Measurements from ENCODE around the gene TNRC6C. TPM values are rescaled to one million over a fixed set of nuclear protein-coding genes. Genes with fewer than 3 reads are reported as not detected.
A peak's percentile ranks its signal among the peaks of the same experiment; 100 is the strongest.

TNRC6C gene
- polyA plus RNA-seq, 3 donors, result 0.38 to 0.80 (median 0.46) TPM

DNA sequence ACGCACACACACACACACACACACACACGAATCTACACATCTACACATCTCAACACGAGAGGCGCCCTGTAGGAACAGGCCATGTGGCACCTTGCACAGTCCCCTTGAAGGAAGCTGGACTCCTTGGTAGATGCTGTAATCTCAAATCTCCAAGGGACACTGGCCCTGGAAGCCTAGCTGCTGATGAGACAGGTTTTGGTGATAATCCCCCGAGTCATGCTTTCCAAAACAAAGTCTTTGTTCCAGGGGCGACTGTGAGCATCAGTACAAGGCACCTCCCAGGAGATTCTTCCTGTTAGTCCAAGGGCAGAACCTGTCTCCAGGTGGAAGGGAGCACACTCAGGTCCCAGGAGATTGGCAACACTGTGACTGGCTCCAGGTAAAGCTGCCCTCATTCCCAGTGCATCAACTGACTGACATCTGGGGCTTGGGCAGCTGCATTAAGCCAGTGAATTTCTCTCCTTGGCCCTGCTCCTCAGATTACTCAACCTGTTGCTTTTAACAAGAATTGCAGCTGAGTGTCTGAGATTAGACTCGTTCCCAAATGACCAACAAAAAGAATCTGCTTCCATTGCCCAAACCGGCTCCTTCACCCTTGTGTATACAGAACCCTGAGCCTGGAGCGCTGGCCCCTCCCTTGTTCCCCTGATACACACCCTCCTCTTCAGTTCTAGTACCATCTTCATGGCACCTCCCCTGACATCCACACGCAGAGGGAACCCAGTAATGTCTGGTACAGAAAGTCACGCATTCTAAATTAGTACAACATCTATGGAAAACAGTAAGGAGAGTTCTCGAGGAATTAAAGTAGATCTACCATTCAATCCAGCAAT lies 13.9 kb upstream of the TNRC6C start:
- peak overlapping the region in 1 of 2 donors; percentile 35 for H3K4me3 Mint-ChIP-seq
- peaks cover 4 to 7% of the 10 kb centered on the region in 2 donors for H3K9me3 ChIP-seq (replicated peaks in 1 of 2; ENCODE audit: control insufficient read depth in 1 of 2, insufficient read depth in 1 of 2, low read length in 2 of 2)
- TF ChIP-seq, protein P1, sequence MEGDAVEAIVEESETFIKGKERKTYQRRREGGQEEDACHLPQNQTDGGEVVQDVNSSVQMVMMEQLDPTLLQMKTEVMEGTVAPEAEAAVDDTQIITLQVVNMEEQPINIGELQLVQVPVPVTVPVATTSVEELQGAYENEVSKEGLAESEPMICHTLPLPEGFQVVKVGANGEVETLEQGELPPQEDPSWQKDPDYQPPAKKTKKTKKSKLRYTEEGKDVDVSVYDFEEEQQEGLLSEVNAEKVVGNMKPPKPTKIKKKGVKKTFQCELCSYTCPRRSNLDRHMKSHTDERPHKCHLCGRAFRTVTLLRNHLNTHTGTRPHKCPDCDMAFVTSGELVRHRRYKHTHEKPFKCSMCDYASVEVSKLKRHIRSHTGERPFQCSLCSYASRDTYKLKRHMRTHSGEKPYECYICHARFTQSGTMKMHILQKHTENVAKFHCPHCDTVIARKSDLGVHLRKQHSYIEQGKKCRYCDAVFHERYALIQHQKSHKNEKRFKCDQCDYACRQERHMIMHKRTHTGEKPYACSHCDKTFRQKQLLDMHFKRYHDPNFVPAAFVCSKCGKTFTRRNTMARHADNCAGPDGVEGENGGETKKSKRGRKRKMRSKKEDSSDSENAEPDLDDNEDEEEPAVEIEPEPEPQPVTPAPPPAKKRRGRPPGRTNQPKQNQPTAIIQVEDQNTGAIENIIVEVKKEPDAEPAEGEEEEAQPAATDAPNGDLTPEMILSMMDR (IDR thresholded peaks at IDR 0.05), result no peak
- H3K27ac Mint-ChIP-seq, result peak overlapping the region in 1 of 7 donors; percentile 53
- WGBS (ENCODE audit: insufficient coverage), result 96% methylated on average over 8 of the region's 12 CpGs
- peaks cover 0 to 3% of the 10 kb centered on the region in 2 donors for H3K36me3 Mint-ChIP-seq
- no peaks in the 10 kb centered on the region for H3K36me3 ChIP-seq (replicated peaks in 1 of 2; ENCODE audit: control insufficient read depth in 1 of 2, insufficient read depth in 2 of 2, low read length in 2 of 2)
- no peak for DNase-seq
- H2AFZ ChIP-seq (ENCODE audit: insufficient read depth, low read depth, low read length, poor library complexity, severe bottlenecking), result no peak overlapping the region
- no peak overlapping the region for H3K27ac ChIP-seq (ENCODE audit: low read depth in 1 of 2, low read length in 2 of 2)
- H3K79me2 ChIP-seq (ENCODE audit: insufficient read depth, low read length), result no peaks in the 10 kb centered on the region
- H3K27me3 Mint-ChIP-seq (ENCODE audit: low read depth in 3 of 3), result peaks cover 40 to 52% (median 49%) of the 10 kb centered on the region in 3 donors
- H3K9ac ChIP-seq (ENCODE audit: insufficient read depth, low read length, poor library complexity, severe bottlenecking), result no peak overlapping the region
- H3K27me3 ChIP-seq (ENCODE audit: control insufficient read depth in 2 of 2, insufficient read depth in 2 of 2, low read length in 2 of 2), result peaks cover 17 to 32% of the 10 kb centered on the region in 2 donors
- H4K20me1 ChIP-seq (ENCODE audit: insufficient read depth, low read length), result no peaks in the 10 kb centered on the region
- H3K9me3 Mint-ChIP-seq, result peaks cover 5 to 13% (median 8%) of the 10 kb centered on the region in 7 donors
- no peak overlapping the region for H3K4me2 ChIP-seq (replicated peaks; ENCODE audit: extremely low read depth, low read length, poor library complexity, severe bottlenecking)
- intact Hi-C loops (cut with micrococcal nuclease), result no loop called here
- peaks cover 13% of the 10 kb centered on the region in 2 donors for H3K4me1 ChIP-seq (ENCODE audit: control insufficient read depth in 1 of 2, insufficient read depth in 2 of 2, low read length in 2 of 2)
- H3K4me1 Mint-ChIP-seq, result peaks cover 10% of the 10 kb centered on the region
- H3K4me3 ChIP-seq (replicated peaks in 1 of 3; ENCODE audit: low read depth in 2 of 3, low read length in 3 of 3), result no peak overlapping the region

DNA sequence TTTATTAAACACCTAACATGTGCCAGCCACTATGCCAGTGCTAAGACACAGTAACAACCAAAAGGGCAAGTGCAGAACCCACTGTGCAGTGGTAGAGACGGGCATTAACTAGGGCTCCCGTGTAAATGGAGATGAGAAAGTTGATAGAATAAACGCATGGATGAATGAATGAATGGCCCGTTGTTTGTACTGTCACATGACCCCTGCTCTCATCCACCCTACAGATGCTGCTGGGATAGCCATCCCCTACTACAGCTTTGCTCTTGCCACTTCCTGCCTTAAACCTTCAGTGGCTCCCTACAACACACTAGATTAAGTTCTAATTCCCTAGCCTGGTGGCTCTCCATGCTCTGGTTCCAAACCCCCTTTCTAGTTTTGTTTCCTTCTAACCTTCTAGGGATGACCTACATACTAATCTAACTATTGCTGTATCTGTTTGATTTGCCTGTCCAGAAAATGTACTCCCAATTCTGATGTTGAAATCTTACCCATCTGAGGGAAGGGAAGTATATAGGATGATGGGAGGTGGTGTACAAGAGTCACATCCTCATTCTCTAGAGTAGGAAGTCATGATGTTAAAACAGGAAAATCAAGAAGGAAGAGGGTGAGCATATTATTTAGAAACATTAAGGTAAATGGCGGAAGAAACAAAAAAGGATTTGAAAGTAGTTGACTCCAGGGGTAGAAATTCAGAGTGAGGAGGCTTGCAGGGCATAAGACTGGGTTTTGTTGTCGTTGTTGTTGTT lies 11.4 kb upstream of the TNRC6C start:
- no peak overlapping the region for H3K27ac ChIP-seq (ENCODE audit: low read depth in 1 of 2, low read length in 2 of 2)
- TF ChIP-seq, protein P1 (IDR thresholded peaks at IDR 0.05), result no peak
- H3K9me3 Mint-ChIP-seq, result peaks cover 5 to 13% (median 8%) of the 10 kb centered on the region in 7 donors
- intact Hi-C loops (cut with micrococcal nuclease), result no loop called here
- no peaks in the 10 kb centered on the region for H3K79me2 ChIP-seq (ENCODE audit: insufficient read depth, low read length)
- H3K4me3 Mint-ChIP-seq, result peak overlapping the region in 1 of 2 donors; percentile 1
- no peak overlapping the region for H3K9ac ChIP-seq (ENCODE audit: insufficient read depth, low read length, poor library complexity, severe bottlenecking)
- H3K27me3 ChIP-seq (ENCODE audit: control insufficient read depth in 2 of 2, insufficient read depth in 2 of 2, low read length in 2 of 2), result peaks cover 37 to 45% of the 10 kb centered on the region in 2 donors
- H4K20me1 ChIP-seq (ENCODE audit: insufficient read depth, low read length), result no peaks in the 10 kb centered on the region
- WGBS (ENCODE audit: insufficient coverage), result 0% methylated on average over 1 of the region's 6 CpGs
- H3K36me3 Mint-ChIP-seq, result peaks cover 0 to 3% of the 10 kb centered on the region in 2 donors
- H3K27ac Mint-ChIP-seq, result peak overlapping the region in 5 of 7 donors; percentile 3 to 72 (median 46)
- peak; percentile 37 to 73 (median 63) for DNase-seq
- H3K4me1 Mint-ChIP-seq, result peaks cover 10% of the 10 kb centered on the region
- peaks cover 13% of the 10 kb centered on the region in 2 donors for H3K4me1 ChIP-seq (ENCODE audit: control insufficient read depth in 1 of 2, insufficient read depth in 2 of 2, low read length in 2 of 2)
- peak overlapping the region; percentile 27 for H3K4me2 ChIP-seq (replicated peaks; ENCODE audit: extremely low read depth, low read length, poor library complexity, severe bottlenecking)
- no peak overlapping the region for H3K4me3 ChIP-seq (replicated peaks in 1 of 3; ENCODE audit: low read depth in 2 of 3, low read length in 3 of 3)
- H3K36me3 ChIP-seq (replicated peaks in 1 of 2; ENCODE audit: control insufficient read depth in 1 of 2, insufficient read depth in 2 of 2, low read length in 2 of 2), result no peaks in the 10 kb centered on the region
- no peak overlapping the region for H2AFZ ChIP-seq (ENCODE audit: insufficient read depth, low read depth, low read length, poor library complexity, severe bottlenecking)
- peaks cover 4 to 7% of the 10 kb centered on the region in 2 donors for H3K9me3 ChIP-seq (replicated peaks in 1 of 2; ENCODE audit: control insufficient read depth in 1 of 2, insufficient read depth in 1 of 2, low read length in 2 of 2)
- peaks cover 46 to 57% (median 52%) of the 10 kb centered on the region in 3 donors for H3K27me3 Mint-ChIP-seq (ENCODE audit: low read depth in 3 of 3)

Measured in CD14-positive monocyte (primary cell).